ENCODE data around the gene GIPR.
"Not testable (repeated sequence)": the region's sequence is repeated elsewhere in the genome, so short reads cannot be mapped to it uniquely, and the experiment has no call there.

GIPR gene

DNA sequence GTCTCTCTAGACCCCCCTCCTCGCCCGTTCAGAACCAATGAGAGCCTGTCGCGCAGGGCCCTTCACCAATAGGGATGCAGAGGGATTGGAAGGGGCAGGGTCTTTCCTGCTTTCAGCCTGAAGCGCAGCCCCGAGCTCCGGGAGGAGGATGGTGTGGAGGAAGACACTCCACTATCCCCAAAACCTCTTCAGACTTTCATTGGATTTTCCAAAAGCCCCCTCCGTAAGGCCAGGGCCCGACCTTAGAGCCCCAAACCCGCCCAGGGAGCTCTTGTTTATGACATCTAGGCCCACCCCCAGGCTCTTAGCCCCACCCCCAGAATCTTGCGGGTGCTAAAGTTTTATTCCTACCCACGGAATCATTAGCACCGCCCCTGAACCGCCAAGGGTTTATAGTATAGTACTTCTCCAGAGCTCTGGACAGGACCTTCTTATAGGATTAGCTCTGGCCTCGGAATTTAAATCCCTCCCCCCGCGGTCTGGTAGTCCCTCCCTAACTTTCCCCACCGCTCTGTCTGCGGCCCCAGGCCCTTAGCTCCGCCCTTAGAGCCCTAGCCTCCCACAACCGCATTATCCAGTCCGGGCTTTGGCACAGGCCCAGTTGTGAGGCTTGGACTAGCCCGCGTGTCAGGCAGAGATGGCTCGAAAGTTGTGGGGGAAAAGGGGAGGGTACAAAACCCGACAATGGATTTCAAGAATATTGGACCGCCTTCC lies 22.2 kb upstream of the GIPR start:
- peak; percentile 57 to 65 for DNase-seq (ENCODE audit: low read depth in 2 of 2)

DNA sequence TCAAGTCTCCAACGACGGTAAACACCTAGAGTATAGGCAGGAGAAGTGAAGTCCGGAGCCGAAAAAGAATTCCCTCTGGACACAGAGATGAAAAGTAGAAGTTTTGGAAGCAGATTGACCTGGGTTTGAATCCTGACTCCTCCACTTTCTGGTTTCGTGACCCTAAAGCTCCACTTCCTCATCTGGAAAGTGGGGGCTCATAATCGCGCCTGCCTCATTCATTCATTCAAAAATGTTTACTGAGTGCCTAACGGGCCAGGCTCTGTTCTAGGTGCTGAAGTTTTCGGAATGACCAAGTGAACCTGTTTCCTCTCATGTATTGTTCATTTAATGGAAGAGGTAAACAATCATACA lies 21.7 kb upstream of the GIPR start:
- no peak for DNase-seq (ENCODE audit: low read depth in 2 of 2)

DNA sequence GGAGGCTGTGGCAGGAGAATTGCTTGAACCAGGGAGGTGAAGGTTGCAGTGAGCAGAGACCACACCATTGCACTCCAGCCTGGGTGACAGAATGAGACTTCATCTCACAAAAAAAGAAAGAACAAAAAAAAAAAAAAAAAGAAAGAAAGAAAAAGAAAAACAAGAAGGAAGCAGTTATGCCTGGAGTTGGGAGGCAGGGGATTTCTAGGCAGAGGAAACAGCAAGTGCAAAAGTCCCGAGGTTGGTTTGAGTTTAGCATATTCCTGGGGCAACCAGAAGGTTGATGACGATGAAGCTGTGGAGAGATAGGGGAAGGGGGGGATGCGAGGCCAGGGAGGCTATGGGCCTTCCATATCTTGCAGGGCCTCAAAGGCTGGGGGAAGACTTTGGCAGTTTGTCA lies 17.3 kb upstream of the GIPR start:
- DNase-seq (ENCODE audit: low read depth in 2 of 2): no peak

DNA sequence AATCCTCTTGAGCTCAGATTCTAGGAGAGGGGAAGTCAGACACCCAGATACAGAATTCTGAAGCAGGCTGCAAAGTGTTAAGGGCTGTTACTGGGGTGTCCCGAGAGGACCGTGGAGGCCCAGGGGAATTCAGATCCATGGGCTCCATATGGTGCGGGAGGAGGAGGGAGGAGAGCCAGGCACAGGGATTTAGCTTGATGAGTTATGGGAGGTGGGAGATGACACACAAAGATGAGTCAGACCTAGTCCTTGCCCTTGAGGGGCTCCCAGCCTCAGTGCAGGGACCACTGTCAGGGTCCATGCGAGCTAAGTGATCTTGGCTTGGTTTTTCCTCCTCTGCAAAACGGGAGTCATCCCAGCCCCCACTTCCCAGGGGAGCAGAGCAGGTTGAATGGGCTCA lies 14.4 kb upstream of the GIPR start:
- no peak for DNase-seq (ENCODE audit: low read depth in 2 of 2)

DNA sequence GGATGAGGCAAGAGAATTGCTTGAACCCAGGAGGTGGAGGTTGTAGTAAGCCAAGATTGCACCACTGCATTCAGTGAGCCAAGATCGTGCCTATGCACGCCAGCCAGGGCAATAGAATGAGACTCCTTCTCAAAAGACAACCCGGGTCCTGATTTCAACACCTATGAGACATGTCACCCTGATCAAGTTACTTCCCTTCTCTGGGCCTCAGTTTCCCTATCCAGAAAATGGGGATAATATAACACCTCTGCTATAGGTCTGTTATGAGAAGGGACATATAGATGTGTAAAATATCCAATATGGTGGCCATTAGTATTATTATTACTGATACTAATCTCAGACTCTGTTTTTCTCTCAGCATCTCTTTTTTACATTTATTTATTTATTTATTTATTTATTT lies 12.9 kb upstream of the GIPR start:
- DNase-seq (ENCODE audit: low read depth in 2 of 2): no peak

DNA sequence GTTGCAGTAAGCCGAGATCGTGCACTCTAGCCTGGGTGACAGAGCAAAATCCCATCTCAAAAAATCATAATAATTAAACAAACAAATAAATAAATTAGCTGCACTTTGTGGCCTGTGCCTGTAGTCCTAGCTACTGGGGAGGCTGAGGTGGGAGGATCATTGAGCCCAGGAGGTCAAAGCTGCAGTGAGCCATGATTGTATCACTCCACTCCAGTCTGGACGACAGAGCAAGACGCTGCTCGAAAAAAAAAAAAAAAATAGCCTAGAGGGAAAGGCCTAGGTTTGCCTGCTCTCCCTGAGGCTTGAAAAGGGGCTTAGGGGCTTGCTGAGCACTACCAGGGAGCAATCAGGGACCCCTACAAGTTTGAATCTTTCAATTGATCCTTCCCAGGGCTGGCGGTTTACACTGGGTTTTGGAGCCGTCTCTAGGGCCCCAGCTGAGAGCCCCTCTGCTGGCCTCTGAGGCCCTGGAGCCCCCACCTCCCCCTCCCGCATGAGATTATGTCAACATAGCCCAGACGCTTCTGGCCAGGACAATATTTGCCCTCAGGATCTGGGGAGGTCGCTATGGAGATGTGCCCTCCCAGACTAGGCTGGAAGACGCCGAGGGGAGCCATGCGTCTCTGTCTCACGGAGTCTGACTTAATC lies 10.4 kb upstream of the GIPR start:
- no peak for DNase-seq (ENCODE audit: low read depth in 2 of 2)

DNA sequence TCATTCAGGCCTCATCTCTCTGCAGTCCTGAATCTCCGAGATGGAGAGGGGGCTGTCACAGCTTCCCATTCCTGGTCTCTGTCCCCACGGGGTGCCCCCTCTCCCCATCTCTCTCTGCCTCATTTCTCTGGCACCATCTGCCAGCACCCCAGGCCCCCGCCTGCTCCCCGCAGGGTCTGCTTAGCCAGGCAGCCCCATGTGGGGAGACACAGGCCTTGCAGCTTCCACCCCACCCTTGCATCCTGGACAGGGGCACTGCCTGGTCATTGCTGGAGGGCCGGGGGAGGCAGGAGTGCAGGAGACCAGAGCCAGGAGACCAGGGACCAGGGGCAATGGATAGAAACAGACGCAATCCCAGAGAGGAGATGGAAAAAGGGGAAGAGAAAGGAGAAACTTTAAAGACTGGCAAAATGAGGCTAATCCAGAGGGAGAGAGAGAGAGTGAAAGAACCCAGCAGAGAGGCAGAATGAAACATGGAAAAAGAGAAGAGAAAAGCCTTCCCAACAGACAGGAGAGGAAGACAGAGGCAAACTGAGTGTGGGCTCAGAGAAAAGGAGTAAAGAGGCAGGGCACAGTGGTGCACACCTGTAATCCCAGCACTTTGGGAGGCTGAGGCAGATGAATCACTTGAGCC lies 8.8 kb upstream of the GIPR start:
- no peak for DNase-seq (ENCODE audit: low read depth in 2 of 2)

DNA sequence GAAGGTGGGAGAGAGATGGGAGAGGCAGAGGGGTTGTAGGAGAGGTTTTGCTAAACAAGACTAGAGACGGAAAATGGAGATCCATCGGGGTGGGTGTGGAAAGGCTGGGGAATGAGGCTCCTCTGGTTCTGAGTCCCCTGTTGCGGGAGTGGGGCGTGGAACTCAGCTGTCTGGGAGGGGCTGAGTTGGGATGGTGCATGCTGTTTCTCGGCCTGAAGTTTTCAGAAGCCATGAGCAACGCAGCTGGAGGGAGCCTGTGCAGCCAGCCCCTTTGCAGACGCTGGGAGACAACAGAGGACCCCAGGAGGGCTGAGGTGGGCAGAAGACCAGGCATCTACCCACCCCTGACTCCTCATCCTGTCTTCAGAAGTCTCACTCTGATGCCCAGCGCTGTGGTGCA lies 7.4 kb upstream of the GIPR start:
- no peak for DNase-seq (ENCODE audit: low read depth in 2 of 2)

DNA sequence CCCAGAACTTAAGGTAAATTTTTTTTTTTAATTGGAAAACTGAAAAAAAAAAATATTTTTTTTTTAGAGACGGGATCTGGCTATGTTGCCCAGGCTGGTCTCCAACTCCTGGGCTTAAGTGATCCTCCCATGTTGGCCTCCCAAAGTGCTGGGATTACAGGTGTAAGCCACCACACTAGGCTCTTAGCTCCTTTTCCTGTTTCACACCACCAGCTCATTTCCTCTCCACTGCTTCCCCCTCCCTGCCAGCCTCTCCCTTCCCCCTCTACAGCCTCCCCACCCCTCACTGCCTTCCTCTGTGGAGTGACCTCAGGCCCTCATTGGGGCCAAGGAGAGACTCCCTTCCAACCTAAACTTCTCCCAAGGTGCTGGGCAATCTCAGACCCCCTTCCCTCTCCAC lies 4.2 kb upstream of the GIPR start:
- DNase-seq (ENCODE audit: low read depth in 2 of 2): no peak

DNA sequence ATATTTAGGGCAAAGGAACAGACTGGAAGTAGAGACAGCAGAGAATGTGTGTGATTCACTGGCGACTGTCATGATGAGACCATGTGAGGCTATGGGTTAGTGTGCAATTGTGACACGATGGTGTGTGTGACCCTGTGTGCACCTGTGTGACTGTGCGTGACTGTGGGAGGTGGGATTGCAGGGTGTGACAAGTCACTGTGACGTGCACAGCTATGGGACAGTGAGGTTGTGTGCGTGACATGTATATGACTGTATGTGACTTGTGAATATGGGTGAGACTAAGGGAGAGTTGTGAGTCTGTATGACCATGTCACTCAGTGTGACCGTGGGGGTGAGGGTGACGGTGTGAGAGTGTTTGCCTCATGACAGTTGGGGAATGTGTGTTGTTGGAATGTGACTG lies 3.4 kb upstream of the GIPR start:
- DNase-seq (ENCODE audit: low read depth in 2 of 2): no peak

DNA sequence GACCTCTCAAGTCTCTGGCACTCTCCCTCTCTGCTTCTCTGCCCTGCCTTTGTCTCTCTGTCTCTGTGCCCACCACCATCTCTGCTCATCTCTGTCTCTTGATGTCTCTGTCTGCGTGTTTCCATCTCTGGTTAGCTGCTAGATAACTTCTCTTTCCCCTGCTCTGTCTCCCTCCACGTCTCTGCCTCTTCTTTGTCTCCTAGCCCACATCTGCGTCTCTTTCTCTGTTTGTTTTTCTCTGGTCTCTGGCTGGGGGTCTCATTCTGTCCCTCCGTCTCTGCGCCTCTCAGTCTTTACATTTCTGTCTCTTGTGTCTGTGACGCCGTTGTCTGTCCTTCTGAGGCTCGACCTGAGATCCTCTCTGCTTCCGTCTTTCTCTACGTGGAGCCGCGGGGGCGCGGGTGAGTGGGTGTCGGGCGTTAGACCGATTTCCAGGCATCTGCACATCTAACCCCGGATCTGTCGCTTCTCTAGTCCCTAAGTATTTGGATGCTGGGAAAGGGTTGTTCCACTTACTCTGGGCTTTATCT lies 386 bp downstream of the GIPR start:
- peak; percentile 39 to 62 for DNase-seq (ENCODE audit: low read depth in 2 of 2)

DNA sequence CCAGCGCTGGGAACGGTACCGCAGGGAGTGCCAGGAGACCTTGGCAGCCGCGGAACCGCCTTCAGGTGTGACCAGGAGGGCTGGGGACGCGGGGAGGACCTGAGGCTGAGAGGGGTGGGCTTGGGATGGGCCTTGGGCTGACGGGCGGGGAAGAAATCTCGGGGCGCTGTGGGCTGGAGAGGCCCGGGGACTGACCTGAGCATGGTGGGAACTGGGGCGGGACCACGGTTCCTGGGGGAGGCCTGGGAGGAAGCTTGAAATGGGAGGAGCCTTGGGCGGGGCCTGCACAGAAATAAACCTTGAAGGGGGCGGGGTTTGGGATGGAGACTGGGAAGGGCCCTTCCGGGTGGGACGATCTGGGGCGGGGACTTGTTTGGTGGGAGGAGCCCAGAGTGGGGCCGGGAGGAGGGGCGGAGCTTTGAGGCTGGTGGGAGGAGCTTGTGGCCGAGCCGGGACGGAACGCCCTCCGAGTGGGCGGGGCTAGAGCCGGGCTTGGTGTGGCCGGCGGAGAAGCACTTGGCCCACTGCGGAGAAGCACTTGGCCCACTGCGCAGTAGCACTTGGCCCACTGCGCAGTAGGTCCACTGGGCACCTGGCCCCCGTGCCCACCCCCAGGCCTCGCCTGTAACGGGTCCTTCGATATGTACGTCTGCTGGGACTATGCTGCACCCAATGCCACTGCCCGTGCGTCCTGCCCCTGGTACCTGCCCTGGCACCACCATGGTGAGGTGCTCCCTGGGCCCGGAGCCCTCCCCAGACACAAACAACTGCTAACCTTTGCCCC lies 2.8 kb downstream of the GIPR start:
- DNase-seq (ENCODE audit: low read depth in 2 of 2): peak in 1 of 2 donors; percentile 40

DNA sequence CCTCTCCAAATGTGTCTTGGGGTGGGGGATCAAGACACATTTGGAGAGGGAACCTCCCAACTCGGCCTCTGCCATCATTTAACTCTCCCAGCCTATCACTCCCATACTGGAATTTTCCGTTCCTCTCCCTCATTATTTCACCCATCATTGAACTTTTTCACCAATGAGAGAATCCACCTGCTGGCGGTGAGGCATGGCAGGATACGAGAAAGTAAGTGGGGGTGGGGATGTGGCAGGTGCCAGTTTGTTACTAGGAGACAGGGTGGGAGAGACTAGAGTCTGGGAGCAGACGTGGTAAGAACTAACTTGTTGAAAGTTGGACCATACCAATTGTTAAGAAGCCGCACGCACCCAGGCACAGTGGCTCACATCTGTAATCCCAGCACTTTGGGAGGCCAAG lies 6.9 kb downstream of the GIPR start:
- no peak for DNase-seq (ENCODE audit: low read depth in 2 of 2)

DNA sequence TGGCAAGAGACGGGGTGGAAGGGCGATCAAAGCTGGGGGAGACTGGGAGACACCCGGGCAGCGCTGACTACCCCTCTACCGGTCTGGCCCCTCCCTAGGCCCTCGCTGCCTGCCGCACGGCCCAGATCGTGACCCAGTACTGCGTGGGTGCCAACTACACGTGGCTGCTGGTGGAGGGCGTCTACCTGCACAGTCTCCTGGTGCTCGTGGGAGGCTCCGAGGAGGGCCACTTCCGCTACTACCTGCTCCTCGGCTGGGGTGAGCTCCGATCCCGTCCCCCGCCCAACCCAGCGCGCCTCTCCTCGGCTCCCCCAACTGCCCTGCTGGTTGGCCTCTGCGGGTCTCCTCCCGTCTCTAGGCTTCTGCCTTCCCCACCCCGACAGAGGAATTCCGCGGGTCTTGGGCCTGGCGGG lies 8.8 kb downstream of the GIPR start:
- DNase-seq (ENCODE audit: low read depth in 2 of 2): peak; percentile 74 to 78

DNA sequence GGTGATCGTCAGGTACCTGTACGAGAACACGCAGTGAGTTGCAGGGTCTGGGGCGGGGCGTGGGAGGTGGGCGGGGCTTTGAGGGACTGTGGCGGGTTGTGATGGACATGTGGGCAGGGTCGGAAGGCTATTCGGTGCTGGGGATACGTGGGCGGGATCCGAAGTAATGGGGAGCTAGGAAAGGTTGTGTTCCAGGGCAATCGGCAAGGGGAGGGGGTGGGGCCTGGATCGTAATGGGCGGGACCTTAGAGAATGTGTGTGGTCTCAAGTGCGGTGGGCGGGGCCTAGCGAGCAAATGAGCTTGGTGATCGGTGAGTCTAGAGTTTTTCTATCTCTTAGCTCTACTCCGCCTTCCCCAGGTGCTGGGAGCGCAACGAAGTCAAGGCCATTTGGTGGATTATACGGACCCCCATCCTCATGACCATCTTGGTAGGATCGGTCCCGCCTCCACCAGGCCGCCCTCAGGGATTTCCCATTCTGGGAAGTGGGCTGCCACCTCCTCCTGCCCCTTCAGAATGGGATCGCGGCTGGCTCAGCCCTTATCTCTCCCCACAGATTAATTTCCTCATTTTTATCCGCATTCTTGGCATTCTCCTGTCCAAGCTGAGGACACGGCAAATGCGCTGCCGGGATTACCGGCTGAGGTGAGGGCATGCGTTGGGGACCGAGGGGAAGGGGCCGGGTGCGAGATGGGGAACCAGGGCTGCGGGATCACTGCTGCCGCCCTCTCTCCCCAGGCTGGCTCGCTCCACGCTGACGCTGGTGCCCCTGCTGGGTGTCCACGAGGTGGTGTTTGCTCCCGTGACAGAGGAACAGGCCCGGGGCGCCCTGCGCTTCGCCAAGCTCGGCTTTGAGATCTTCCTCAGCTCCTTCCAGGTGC lies 9.6 kb downstream of the GIPR start:
- DNase-seq (ENCODE audit: low read depth in 2 of 2): peak; percentile 77 to 83

DNA sequence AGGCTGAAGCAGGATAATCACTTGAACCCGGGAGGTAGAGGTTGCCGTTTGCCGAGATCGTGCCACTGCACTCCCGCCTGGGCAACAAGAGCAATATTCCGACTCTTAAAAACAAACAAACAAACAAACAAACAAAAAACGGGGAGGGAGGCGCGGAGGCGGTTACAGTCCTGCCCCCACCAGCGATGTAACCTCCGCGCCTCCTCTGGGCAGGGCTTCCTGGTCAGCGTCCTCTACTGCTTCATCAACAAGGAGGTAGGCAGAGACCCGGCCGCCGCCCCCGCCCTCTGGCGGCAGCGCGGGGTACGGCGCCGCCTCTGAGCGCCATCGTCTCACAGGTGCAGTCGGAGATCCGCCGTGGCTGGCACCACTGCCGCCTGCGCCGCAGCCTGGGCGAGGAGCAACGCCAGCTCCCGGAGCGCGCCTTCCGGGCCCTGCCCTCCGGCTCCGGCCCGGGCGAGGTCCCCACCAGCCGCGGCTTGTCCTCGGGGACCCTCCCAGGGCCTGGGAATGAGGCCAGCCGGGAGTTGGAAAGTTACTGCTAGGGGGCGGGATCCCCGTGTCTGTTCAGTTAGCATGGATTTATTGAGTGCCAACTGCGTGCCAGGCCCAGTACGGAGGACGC lies 13.5 kb downstream of the GIPR start:
- peak; percentile 51 to 75 for DNase-seq (ENCODE audit: low read depth in 2 of 2)

DNA sequence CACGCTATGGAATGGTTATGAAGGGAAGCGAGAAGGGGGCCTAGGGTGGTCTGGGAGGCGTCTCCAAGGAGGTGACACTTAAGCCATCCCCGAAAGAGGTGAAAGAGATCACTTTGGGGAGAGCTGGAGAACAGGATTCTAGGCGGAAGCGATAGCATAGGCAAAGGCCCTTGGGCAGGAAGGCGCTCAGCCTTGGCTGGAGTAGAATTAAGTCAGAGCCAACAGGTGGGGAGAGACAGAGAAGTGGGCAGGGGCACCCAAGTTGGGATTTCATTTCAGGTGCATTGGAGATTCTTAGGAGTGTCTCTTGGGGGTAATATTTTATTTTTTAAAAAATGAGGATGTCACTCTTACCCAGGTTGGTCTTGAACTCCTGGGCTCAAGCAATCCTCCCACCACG lies 14.1 kb downstream of the GIPR start:
- DNase-seq (ENCODE audit: low read depth in 2 of 2): no peak

DNA sequence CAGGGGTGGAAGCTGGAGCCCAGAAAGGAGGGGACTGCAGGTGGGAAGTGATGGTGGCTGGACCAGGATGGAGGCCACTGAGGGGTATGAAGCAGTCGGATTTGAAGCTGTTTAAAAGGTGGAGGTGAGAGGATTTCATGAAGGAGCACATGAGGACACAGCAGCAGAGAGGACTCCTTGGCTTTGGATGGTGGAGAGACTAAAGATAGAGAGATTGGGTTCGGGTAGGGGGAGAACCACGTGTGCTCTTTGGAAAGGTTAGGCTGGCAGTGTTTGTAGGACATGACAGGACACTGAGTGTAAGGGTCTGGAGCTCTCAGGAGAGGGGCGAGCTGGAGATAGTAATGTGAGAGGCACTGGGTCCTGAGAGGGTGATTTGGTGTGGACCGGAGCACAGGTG lies 14.9 kb downstream of the GIPR start:
- no peak for DNase-seq (ENCODE audit: low read depth in 2 of 2)

DNA sequence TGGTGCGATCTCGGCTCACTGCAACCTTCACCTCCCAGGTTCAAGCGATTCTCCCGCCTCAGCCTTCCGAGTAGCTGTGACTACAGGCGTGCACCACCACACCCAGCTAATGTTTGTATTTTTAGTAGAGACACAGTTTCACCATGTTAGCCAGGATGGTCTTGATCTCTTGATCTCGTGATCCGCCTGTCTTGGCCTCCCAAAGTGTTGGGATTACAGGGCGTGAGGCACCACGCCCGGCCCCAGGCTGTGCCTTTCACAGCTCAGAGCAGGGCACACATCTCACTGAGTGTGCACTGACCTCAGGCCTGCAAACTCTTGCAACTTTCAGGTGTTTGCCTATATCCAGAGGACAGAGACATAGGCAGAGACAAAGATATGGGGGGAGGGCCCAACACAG lies 17.0 kb downstream of the GIPR start:
- not testable (repeated sequence) for DNase-seq (ENCODE audit: low read depth in 2 of 2)

DNA sequence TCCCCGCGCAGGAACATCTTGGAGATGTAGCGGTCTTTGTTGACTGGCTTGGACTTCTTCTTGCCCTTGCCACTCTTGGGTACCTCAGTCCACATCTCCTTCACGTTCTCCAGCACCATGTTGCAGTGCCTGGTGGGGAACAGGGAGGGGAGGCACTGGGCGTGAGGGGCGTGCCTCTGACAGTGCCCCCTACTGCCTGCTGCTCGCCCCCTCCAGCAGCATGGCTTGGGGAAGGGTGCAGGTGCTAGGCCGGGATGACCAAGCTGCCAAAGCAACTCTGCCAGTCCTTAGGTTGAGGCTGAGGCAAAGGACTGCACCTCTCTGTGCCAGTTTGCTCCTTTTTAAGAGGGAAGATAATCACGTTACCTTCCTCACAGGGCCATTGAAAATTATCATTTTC lies 19.6 kb downstream of the GIPR start:
- no peak for DNase-seq (ENCODE audit: low read depth in 2 of 2)
